ENCODE results near the gene ATP7B.

GRCh38 chr13:51953347-51954195 is 57.7 kb downstream of the ATP7B start:
- TF ChIP-seq CTCF (IDR thresholded peaks at IDR 0.05): no peak
- TF ChIP-seq ZFX (IDR thresholded peaks at IDR 0.05; ENCODE audit: borderline replicate concordance): no peak
